ENCODE data around the gene ASF1A. TPM values are rescaled to one million over a fixed set of nuclear protein-coding genes. Genes with fewer than 3 reads are reported as not detected.

ASF1A gene
- total RNA-seq, 1 experiment from 2014 or later, result 15.8 TPM

DNA sequence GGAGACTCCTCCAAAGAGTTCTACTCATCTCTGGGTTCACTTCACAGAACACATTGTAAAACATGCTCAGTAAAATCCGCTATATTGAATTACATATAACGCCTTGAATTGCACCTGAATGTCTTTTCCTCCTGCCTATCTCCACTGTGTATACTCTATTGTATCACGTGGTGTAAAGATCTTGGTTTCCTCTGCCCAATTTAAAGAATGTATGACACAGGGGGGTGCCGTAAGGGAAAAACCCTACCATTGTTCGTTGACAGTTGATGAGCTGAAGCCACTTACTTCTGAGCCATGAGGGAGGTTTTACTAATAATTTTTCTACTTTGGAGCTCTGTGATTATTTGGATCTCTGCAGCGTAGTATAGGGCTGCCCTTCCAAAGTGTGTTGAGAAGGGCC, 6.0 kb downstream of the ASF1A start:
- in situ Hi-C loops (cut with HindIII; ENCODE audit: low pct_unique_long_range_greater_than_20kb, low sequenced_read_pairs), result no loop called here
- DNase-seq (ENCODE audit: low read depth, low spot score), result no peak

- in situ Hi-C loops (cut with HindIII; ENCODE audit: low pct_unique_long_range_greater_than_20kb, low sequenced_read_pairs), result no loop called here
Observed at GRCh38 chr6:118902726-118903125, 8.8 kb downstream of the ASF1A start.

DNA sequence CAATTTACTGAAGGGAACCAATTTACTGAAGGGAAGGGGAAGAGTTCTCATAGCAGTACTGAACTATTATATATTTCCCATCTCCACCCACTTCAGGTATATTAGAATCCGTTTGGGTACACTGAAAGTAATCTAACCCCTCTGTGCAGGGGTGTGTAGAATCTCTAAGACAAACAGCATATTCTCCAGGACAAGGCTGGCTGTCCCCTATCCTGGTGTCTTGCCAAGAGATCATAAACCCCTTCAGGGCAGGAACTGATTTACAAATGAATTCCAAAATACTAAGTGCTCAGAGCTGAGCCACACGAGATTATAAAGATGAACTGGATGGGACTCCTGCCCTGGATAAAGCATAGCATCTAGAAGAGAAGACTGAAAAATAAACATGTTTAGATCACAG, 9.2 kb downstream of the ASF1A start:
- in situ Hi-C loops (cut with HindIII; ENCODE audit: low pct_unique_long_range_greater_than_20kb, low sequenced_read_pairs), result no loop called here
- DNase-seq (ENCODE audit: low read depth, low spot score), result no peak

More at GRCh38 chr6:118902726-118903125, 8.8 kb downstream of the ASF1A start:
- no peak for DNase-seq (ENCODE audit: low read depth, low spot score)

DNA sequence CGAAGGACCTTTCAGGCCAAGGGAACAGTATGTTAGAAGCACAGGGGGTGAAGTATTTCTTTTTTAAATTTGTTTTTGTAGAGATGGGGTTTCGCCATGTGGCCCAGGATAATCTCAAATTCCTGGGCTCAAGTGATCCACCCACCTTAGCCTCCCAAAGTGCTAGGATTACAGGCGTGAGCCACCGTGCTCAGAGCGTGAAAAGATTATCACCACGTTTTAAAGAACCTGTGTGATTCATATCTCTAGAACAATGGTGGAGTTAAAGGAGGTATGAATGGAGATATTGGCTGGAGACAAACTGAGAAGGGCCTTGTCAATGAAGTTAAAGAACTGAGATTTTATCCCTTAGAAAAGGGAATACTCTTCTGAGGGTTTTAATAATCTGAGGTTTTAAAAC, 9.7 kb downstream of the ASF1A start:
- no peak for DNase-seq (ENCODE audit: low read depth, low spot score)
- in situ Hi-C loops (cut with HindIII; ENCODE audit: low pct_unique_long_range_greater_than_20kb, low sequenced_read_pairs), result no loop called here

DNA sequence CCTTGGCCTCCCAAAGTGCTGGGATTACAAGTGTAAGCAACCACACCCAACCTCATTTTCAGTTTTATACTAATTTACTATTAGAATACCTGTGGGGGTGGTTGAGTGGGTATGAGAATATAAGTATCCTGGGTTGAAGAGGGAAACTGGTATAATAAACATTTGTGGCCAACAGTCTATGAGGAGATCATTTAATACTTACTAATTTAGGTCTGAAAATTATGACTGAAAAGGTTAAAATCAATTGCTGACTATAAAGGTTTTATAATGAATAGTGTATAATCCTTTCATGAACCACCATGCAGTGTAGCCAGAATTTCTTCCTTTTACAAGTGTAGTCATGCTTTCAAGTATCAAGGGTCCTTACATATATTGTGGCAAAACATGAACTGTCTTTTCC, 11.1 kb downstream of the ASF1A start:
- DNase-seq (ENCODE audit: low read depth, low spot score), result no peak
- in situ Hi-C loops (cut with HindIII; ENCODE audit: low pct_unique_long_range_greater_than_20kb, low sequenced_read_pairs), result no loop called here

- in situ Hi-C loops (cut with HindIII; ENCODE audit: low pct_unique_long_range_greater_than_20kb, low sequenced_read_pairs), result no loop called here
- no peak for DNase-seq (ENCODE audit: low read depth, low spot score)
Observed at GRCh38 chr6:118905851-118906250, 11.9 kb downstream of the ASF1A start.

DNA sequence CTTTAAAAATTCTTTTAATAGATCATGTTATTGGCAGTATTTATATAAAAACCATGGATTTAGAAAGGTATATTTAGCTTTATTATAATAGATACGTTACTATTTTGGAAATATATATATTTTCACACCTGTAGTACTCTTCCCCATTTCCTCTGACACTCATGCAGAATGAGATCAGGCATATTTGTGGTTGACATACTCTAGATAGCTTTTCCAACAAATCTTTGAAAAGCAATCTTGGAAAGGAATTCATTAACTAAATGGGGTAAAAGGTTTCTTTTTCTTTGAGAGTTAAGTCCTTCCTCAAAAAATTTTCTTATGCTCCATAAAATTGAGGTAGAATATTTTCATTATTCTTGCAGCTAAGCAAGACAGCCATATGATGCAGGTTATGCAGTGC, 14.5 kb downstream of the ASF1A start:
- in situ Hi-C loops (cut with HindIII; ENCODE audit: low pct_unique_long_range_greater_than_20kb, low sequenced_read_pairs), result no loop called here
- DNase-seq (ENCODE audit: low read depth, low spot score), result no peak

GRCh38 chr6:118912646-118913045, 18.7 kb downstream of the ASF1A start:
- in situ Hi-C loops (cut with HindIII; ENCODE audit: low pct_unique_long_range_greater_than_20kb, low sequenced_read_pairs), result no loop called here
- DNase-seq (ENCODE audit: low read depth, low spot score), result no peak

GRCh38 chr6:118913161-118913560, 19.2 kb downstream of the ASF1A start:
- no peak for DNase-seq (ENCODE audit: low read depth, low spot score)
- in situ Hi-C loops (cut with HindIII; ENCODE audit: low pct_unique_long_range_greater_than_20kb, low sequenced_read_pairs), result no loop called here

DNA sequence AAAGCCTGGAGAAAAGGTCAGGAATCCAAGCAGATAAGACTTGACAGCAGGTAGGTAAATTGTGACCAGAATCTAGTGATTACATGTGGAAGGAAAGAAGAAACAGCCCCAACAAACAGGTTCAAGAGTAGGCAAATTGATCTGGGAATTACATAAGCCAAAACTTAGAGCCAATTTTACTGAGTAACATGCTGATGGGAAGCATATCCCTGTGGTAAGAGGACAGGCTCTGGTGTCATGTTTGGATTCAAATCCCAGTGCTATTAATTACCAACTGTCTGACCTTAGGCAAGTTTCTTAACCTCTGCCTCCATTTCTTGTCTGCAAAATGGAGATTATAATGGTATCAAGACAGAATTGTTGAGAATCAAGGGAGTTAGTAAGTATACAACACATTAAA, 20.6 kb downstream of the ASF1A start:
- in situ Hi-C loops (cut with HindIII; ENCODE audit: low pct_unique_long_range_greater_than_20kb, low sequenced_read_pairs), result no loop called here
- DNase-seq (ENCODE audit: low read depth, low spot score), result no peak

DNA sequence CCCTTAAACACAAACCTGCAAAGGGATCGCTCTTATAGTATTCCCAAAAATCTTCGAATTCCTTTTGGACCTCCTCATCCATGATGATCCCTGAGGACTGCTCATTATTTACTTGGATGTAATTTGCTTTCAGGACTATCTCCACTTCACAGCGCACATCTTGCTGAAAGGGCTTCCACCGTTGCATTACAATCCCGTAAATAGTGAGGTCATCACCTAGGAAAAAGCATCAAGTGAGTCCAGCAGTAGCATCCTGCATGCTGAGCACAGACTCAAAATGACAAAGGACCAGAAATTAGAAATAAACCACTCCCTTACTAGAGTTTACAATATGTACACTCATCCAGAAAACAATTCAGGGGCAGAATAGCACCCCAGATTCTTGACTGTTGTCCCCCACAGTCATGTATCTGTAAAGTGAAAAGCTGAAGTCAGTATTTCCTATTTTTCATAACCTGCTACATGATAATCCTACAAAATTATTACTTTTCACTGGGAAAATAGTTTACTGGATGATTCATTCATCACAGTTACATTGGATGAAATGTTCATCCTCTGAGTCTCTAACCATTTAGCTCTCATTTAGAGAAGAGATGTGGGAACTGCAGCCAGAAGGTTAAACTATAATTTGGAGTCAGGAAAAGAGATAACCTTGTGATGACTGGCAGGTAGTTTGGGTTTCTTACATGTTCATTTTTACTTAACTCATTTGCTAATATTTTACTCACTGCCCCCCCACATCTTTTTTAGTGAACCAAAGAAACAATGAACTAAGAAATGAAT, 23.8 kb downstream of the ASF1A start:
- in situ Hi-C loops (cut with HindIII; ENCODE audit: low pct_unique_long_range_greater_than_20kb, low sequenced_read_pairs), result no loop called here
- no peak for DNase-seq (ENCODE audit: low read depth, low spot score)

DNA sequence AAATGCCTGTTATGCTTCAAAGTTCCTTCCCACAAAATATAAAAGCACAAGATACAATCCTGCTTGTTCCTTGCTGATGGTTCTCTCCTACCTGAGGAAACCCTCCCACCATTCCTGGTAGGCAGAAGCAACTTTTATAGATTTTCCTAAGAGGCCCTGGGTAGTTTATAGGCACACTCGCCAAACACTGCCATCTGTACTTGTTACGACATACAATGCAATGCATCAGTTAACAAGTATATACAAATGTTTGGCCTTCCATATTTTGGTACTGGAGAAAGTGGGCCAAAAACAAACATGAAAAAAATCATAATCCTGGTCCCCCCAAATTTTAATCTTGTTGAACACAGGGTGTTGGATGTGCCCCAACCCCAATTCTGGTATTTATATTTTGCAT, 24.4 kb downstream of the ASF1A start:
- in situ Hi-C loops (cut with HindIII; ENCODE audit: low pct_unique_long_range_greater_than_20kb, low sequenced_read_pairs), result no loop called here
- no peak for DNase-seq (ENCODE audit: low read depth, low spot score)

GRCh38 chr6:118921084-118921483, 27.1 kb downstream of the ASF1A start:
- in situ Hi-C loops (cut with HindIII; ENCODE audit: low pct_unique_long_range_greater_than_20kb, low sequenced_read_pairs), result no loop called here
- no peak for DNase-seq (ENCODE audit: low read depth, low spot score)

DNA sequence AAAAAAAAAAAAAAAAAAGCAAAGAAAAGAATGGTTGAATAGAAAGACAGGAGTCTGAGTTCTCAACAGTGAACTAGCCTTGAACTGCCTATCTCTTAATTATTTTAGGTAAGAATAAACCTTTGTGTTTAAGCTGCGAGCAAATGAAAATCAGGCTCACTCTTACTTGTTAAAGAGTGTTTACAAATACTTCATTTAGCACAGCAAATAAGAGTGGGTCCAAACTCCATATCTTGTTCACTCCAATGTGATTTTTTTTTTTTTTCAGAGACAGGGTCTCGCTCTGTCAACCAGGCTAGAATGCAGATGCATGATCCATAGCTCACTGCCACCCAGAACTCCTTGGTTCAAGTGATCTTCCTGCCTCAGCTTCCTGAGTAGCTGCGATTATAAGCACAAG, 29.1 kb downstream of the ASF1A start:
- in situ Hi-C loops (cut with HindIII; ENCODE audit: low pct_unique_long_range_greater_than_20kb, low sequenced_read_pairs), result no loop called here
- DNase-seq (ENCODE audit: low read depth, low spot score), result no peak

- in situ Hi-C loops (cut with HindIII; ENCODE audit: low pct_unique_long_range_greater_than_20kb, low sequenced_read_pairs), result no loop called here
- DNase-seq (ENCODE audit: low read depth, low spot score), result no peak
Observed at GRCh38 chr6:118930680-118931079, 36.7 kb downstream of the ASF1A start.

GRCh38 chr6:118931436-118931835, 37.5 kb downstream of the ASF1A start:
- no peak for DNase-seq (ENCODE audit: low read depth, low spot score)
- in situ Hi-C loops (cut with HindIII; ENCODE audit: low pct_unique_long_range_greater_than_20kb, low sequenced_read_pairs), result no loop called here

- in situ Hi-C loops (cut with HindIII; ENCODE audit: low pct_unique_long_range_greater_than_20kb, low sequenced_read_pairs), result no loop called here
- no peak for DNase-seq (ENCODE audit: low read depth, low spot score)
Observed at GRCh38 chr6:118932421-118932820, 38.5 kb downstream of the ASF1A start.

DNA sequence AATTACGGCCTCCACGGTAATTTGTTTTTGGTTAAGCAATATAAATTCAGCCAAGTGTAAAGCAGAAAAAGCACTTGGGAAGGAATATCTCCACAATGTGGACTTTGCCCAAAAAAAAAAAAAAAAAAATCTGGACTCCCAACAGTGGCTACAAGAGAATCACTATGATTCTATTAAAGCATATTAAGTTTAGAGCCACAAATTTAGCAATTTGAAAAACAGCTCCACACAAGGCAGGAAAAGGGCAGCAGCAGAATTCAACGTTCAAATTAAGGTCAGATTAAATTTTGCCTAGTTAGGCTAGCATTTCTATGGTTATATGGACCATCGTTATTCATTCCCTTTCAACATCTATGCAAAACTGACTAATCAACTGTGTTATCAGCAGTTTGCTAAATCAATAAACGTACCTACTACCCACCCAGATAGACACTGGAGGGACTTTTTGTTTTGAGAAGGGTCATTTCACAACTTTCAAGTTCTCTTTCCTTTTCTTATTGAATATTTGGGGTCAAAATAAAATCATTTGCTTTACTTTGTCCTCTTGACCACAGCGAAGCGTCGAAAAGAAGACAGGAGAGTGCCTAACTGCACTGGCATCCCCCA, 40.0 kb downstream of the ASF1A start:
- no peak for DNase-seq (ENCODE audit: low read depth, low spot score)
- in situ Hi-C loops (cut with HindIII; ENCODE audit: low pct_unique_long_range_greater_than_20kb, low sequenced_read_pairs), result no loop called here

Measured in SK-MEL-5 (cell line).